ENCODE results near the gene VPS13D. TPM values are rescaled to one million over a fixed set of nuclear protein-coding genes. Genes with fewer than 3 reads are reported as not detected.

Gene VPS13D
- total and polyA plus RNA-seq, 9 donors: 19.8 to 59.3 (median 41.8) TPM

GRCh38 chr1:12342401-12343003 lies 112.7 kb downstream of the VPS13D start:
- no peak for DNase-seq
- Histone ChIP-seq H3K4me1 (ENCODE audit: insufficient read depth) (peaks cover 17% of the 10 kb centered on the region), H3K36me3 (no peaks in the 10 kb centered on the region), H3K27me3 (no peaks in the 10 kb centered on the region), H3K4me3 (no peak overlapping the region), H3K9me3 (no peaks in the 10 kb centered on the region), H3K27ac (no peak overlapping the region)
- TF ChIP-seq EP300 (IDR thresholded peaks at IDR 0.05): no peak
- no peak for TF ChIP-seq CTCF (IDR thresholded peaks at IDR 0.05)
- no peak for TF ChIP-seq POLR2A (IDR thresholded peaks at IDR 0.05)
- 40 to 49% (median 44%) methylated on average over 8 of the region's 8 CpGs for WGBS, 3 donors
- intact Hi-C loops (cut with DNase I): no loop called here

- no peak for TF ChIP-seq EP300 (IDR thresholded peaks at IDR 0.05)
- TF ChIP-seq POLR2A (IDR thresholded peaks at IDR 0.05): no peak
- TF ChIP-seq CTCF (IDR thresholded peaks at IDR 0.05): no peak
- intact Hi-C loops (cut with DNase I): no loop called here
- Histone ChIP-seq H3K27me3 (no peaks in the 10 kb centered on the region), H3K36me3 (no peaks in the 10 kb centered on the region), H3K4me3 (no peak overlapping the region), H3K27ac (no peak overlapping the region), H3K4me1 (ENCODE audit: insufficient read depth) (peaks cover 15% of the 10 kb centered on the region), H3K9me3 (no peaks in the 10 kb centered on the region)
- no peak for DNase-seq
- 57 to 58% (median 58%) methylated on average over 2 of the region's 2 CpGs for WGBS, 3 donors
Measured at GRCh38 chr1:12343823-12344487, 114.1 kb downstream of the VPS13D start.

DNA sequence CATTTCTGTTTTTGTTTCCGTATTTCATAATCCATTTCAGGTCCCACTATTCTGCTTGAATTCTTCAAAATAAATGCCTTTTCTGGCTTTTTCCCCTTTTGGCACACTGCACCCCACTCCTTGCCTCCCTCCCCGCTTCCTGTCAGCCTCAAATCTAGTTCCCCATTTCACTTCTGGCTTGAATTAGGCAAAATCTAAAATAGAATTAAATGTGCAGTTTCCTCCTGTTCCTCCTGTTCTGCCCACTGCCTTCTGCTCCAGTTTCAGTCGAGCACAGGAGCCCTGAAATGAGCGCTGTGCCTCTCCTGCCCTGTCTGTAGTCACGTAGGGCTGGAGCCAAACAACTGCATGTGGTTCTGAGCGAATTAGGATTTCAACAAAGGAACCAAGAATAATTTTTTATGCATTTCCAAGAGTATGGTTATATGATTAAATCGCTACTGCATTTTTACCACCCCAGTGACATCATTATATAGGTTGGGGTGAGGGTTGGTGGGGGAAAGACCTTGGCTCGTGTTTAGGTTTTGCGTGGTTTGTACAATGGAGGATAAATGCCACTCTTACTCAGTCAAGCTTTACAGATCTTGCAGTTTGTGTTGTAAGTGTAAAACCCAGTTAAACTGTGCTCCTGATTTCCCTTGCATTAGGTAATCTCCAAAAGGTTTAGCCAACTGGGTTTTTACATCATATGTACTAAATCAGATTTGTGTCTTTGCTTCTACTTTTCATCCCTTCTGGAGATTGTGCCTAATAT lies 114.9 kb downstream of the VPS13D start:
- Histone ChIP-seq H3K4me1 (ENCODE audit: insufficient read depth) (peaks cover 14% of the 10 kb centered on the region), H3K9me3 (no peaks in the 10 kb centered on the region), H3K36me3 (no peaks in the 10 kb centered on the region), H3K27me3 (no peaks in the 10 kb centered on the region), H3K27ac (no peak overlapping the region), H3K4me3 (no peak overlapping the region)
- WGBS, 3 donors: 65 to 69% (median 67%) methylated on average over 9 of the region's 9 CpGs
- DNase-seq: no peak
- TF ChIP-seq EP300 (IDR thresholded peaks at IDR 0.05) (no peak), POLR2A (IDR thresholded peaks at IDR 0.05) (no peak), CTCF (IDR thresholded peaks at IDR 0.05) (no peak)
- intact Hi-C loops (cut with DNase I): no loop called here

DNA sequence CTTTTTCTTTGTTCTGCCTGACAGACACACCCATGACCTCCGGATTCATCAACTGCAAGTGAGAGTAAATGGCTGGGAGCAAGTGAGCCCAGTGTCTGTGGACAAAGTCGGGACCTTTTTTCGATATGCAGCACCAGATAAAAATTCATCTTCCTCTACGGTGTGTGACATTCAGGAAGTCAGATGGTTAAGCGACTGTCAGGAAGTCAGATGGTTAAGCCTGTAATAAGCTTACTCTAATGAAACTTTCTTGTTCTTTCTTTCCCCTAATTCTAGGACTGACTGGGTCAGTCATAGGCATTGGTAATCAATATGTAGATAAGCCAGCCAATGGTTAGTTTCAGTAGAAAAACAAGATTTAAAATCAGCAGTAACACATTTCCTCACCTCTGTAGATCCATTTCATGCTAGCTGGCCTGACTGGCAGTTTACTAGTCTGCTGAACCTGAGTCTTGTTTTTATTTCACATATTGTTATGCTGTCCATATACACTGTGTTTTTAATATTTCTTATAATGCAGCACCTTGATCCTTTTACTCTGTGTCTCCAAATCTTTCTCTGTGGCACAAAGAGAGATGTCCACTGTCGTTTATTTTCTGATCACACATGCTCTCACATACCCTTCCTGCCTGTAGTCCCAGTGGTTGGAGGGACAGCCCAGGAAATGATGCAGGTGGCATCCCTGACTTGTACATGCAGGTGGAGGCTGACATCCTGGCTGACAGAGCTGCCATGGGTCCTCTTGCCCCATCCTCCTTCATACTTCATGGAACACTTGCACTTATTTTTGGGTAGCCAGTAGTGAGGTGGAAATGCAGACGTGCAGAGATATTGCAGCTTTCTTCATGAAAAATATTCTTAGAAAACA lies 115.8 kb downstream of the VPS13D start:
- intact Hi-C loops (cut with DNase I): no loop called here
- DNase-seq: no peak
- no peaks in the 10 kb centered on the region for H3K36me3 ChIP-seq

More for the DNA sequence above, 115.8 kb downstream of the VPS13D start:
- H3K27me3 ChIP-seq: no peaks in the 10 kb centered on the region
- peaks cover 9% of the 10 kb centered on the region for H3K4me1 ChIP-seq (ENCODE audit: insufficient read depth)
- no peak overlapping the region for H3K27ac ChIP-seq
- no peak overlapping the region for H3K4me3 ChIP-seq
- 78 to 86% (median 80%) methylated on average over 7 of the region's 7 CpGs for WGBS, 3 donors
- H3K9me3 ChIP-seq: no peaks in the 10 kb centered on the region
- TF ChIP-seq CTCF (IDR thresholded peaks at IDR 0.05): no peak
- TF ChIP-seq EP300 (IDR thresholded peaks at IDR 0.05): no peak
- TF ChIP-seq POLR2A (IDR thresholded peaks at IDR 0.05): no peak

Measured in ovary (tissue), 9 donors.